ENCODE data around the gene MYLK.
A peak's percentile ranks its signal among the peaks of the same experiment; 100 is the strongest.
"Not testable (repeated sequence)": the region's sequence is repeated elsewhere in the genome, so short reads cannot be mapped to it uniquely, and the experiment has no call there.

MYLK gene

GRCh38 chr3:123744064-123744463 lies 140.1 kb downstream of the MYLK start:
- no peak for DNase-seq

GRCh38 chr3:123743121-123743520 lies 141.0 kb downstream of the MYLK start:
- no peak for DNase-seq

GRCh38 chr3:123741041-123741511 lies 143.1 kb downstream of the MYLK start:
- DNase-seq: no peak

- DNase-seq: no peak
Observed at GRCh38 chr3:123740391-123740822, 143.7 kb downstream of the MYLK start.

- no peak for DNase-seq
Observed at GRCh38 chr3:123739754-123740153, 144.4 kb downstream of the MYLK start.

- no peak for DNase-seq
Observed at GRCh38 chr3:123739106-123739505, 145.0 kb downstream of the MYLK start.

- not testable (repeated sequence) for DNase-seq
Observed at GRCh38 chr3:123738522-123738921, 145.6 kb downstream of the MYLK start.

- DNase-seq: no peak
Observed at GRCh38 chr3:123737168-123737567, 147.0 kb downstream of the MYLK start.

GRCh38 chr3:123735456-123735855 lies 148.7 kb downstream of the MYLK start:
- DNase-seq: no peak

- no peak for DNase-seq
Observed at GRCh38 chr3:123734527-123734902, 149.6 kb downstream of the MYLK start.

- DNase-seq: no peak
Observed at GRCh38 chr3:123733805-123734526, 150.2 kb downstream of the MYLK start.

GRCh38 chr3:123733341-123733740 lies 150.8 kb downstream of the MYLK start:
- no peak for DNase-seq

- DNase-seq: no peak
Observed at GRCh38 chr3:123732447-123732846, 151.7 kb downstream of the MYLK start.

- DNase-seq: no peak
Observed at GRCh38 chr3:123730829-123731228, 153.3 kb downstream of the MYLK start.

- DNase-seq: no peak
Observed at GRCh38 chr3:123728991-123729390, 155.1 kb downstream of the MYLK start.

GRCh38 chr3:123728014-123728413 lies 156.1 kb downstream of the MYLK start:
- no peak for DNase-seq

GRCh38 chr3:123725652-123726400 lies 158.3 kb downstream of the MYLK start:
- no peak for DNase-seq

GRCh38 chr3:123724306-123724705 lies 159.8 kb downstream of the MYLK start:
- DNase-seq: no peak

GRCh38 chr3:123723522-123724168 lies 160.5 kb downstream of the MYLK start:
- DNase-seq: peak; percentile 44

- DNase-seq: no peak
Observed at GRCh38 chr3:123723070-123723469, 161.1 kb downstream of the MYLK start.

- DNase-seq: no peak
Observed at GRCh38 chr3:123722456-123722855, 161.7 kb downstream of the MYLK start.

GRCh38 chr3:123722021-123722420 lies 162.1 kb downstream of the MYLK start:
- DNase-seq: no peak

GRCh38 chr3:123721095-123721689 lies 162.9 kb downstream of the MYLK start:
- DNase-seq: not testable (repeated sequence)
